Trophoblast cell (in vitro differentiated cells and primary cell): Measurements from ENCODE around the gene ANKRD66.

ENCODE experiments used
- DNase-seq, 2 donors: peaks; one replicate each; pipeline ENCODE4 v3.0.0-alpha.2; 2016
- H2AFZ ChIP-seq: 2 replicates; pipeline ENCODE4 v1.6.1; 2013; ENCODE audit warnings: low read length, moderate library complexity, mild to moderate bottlenecking; ENCODE audit not compliant: insufficient read depth, poor library complexity
- H2AK5ac ChIP-seq: 2 replicates; pipeline ENCODE4 v1.6.1; 2013; ENCODE audit warnings: mild to moderate bottlenecking, low read length
- H2BK120ac ChIP-seq: 2 replicates; pipeline ENCODE4 v1.6.1; 2013; ENCODE audit warnings: low read length, mild to moderate bottlenecking, moderate library complexity; ENCODE audit not compliant: insufficient read depth, poor library complexity
- H2BK12ac ChIP-seq: 2 replicates; pipeline ENCODE4 v1.6.1; 2013; ENCODE audit warnings: mild to moderate bottlenecking, low read length, moderate library complexity
- H2BK5ac ChIP-seq: 2 replicates; pipeline ENCODE4 v1.6.1; 2013; ENCODE audit warnings: low read length, low read depth, moderate library complexity, mild to moderate bottlenecking; ENCODE audit not compliant: poor library complexity
- H3K14ac ChIP-seq: 2 replicates; pipeline ENCODE4 v1.6.1; 2013; ENCODE audit warnings: mild to moderate bottlenecking, low read length
- H3K18ac ChIP-seq: 2 replicates; pipeline ENCODE4 v1.6.1; 2013; ENCODE audit warnings: mild to moderate bottlenecking, low read length
- H3K23ac ChIP-seq: 2 replicates; pipeline ENCODE4 v1.6.1; 2013; ENCODE audit warnings: low read length
- H3K27ac ChIP-seq: 2 replicates; pipeline ENCODE4 v1.5.1; 2013; ENCODE audit warnings: low read depth, mild to moderate bottlenecking, inconsistent platforms, low read length, moderate library complexity
- H3K27me3 ChIP-seq: 2 replicates; pipeline ENCODE4 v1.6.1; 2013; ENCODE audit warnings: inconsistent platforms, mild to moderate bottlenecking, low read length, moderate library complexity; ENCODE audit not compliant: insufficient read depth
- H3K36me3 ChIP-seq, 2 experiments: 1 replicate in 1 of 2; 2 replicates in 1 of 2; pipeline ENCODE4 v1.6.1; 2013; ENCODE audit warnings: low read length in 2 of 2, mild to moderate bottlenecking in 2 of 2, moderate library complexity in 1 of 2; ENCODE audit not compliant: insufficient read depth in 2 of 2, control insufficient read depth in 1 of 2
- H3K4ac ChIP-seq: 2 replicates; pipeline ENCODE4 v1.6.1; 2013; ENCODE audit warnings: low read depth, mild to moderate bottlenecking, low read length, moderate library complexity
- H3K4me1 ChIP-seq, 2 experiments: 1 replicate in 1 of 2; 2 replicates in 1 of 2; pipeline ENCODE4 v1.6.1; 2013; ENCODE audit warnings: low read length in 2 of 2, mild to moderate bottlenecking in 2 of 2, moderate library complexity in 1 of 2; ENCODE audit not compliant: insufficient read depth in 2 of 2, control insufficient read depth in 1 of 2
- H3K4me2 ChIP-seq: 2 replicates; pipeline ENCODE4 v1.6.1; 2013; ENCODE audit warnings: inconsistent platforms, mild to moderate bottlenecking, low read length, moderate library complexity
- H3K4me3 ChIP-seq: 2 replicates; pipeline ENCODE4 v1.5.1; 2013; ENCODE audit warnings: mild to moderate bottlenecking, low read depth, low read length, inconsistent platforms
- H3K79me1 ChIP-seq: one replicate; pipeline ENCODE4 v1.6.1; 2013; ENCODE audit warnings: low read length
- H3K79me2 ChIP-seq: 2 replicates; pipeline ENCODE4 v1.6.1; 2013; ENCODE audit warnings: low read length, mild to moderate bottlenecking; ENCODE audit not compliant: control insufficient read depth, insufficient read depth, poor library complexity
- H3K9ac ChIP-seq: 2 replicates; pipeline ENCODE4 v1.6.1; 2013; ENCODE audit warnings: mild to moderate bottlenecking, low read length
- H3K9me3 ChIP-seq: 2 replicates; pipeline ENCODE4 v1.6.1; 2013; ENCODE audit warnings: low read depth, mild to moderate bottlenecking, control low read depth, inconsistent platforms, low read length; ENCODE audit not compliant: insufficient read depth
- H4K12ac ChIP-seq: 2 replicates; pipeline ENCODE4 v1.6.1; 2013; ENCODE audit warnings: low read depth, mild to moderate bottlenecking, low read length, moderate library complexity
- H4K8ac ChIP-seq: 2 replicates; pipeline ENCODE4 v1.6.1; 2013; ENCODE audit warnings: low read depth, mild to moderate bottlenecking, low read length, moderate library complexity
- H4K91ac ChIP-seq: one replicate; pipeline ENCODE4 v1.6.1; 2013; ENCODE audit warnings: low read depth, mild to moderate bottlenecking, low read length, moderate library complexity
- WGBS: extraction: QIAGEN DNeasy Blood & Tissue Kit; methylation state at CpG from one replicate; pipeline ENCODE4 v1.1.7; 2013; ENCODE audit warnings: missing lambda C conversion rate; ENCODE audit not compliant: insufficient read length, insufficient coverage; ENCODE audit errors: extremely low coverage; 5-methylcytosine and 5-hydroxymethylcytosine counted together

ANKRD66 gene

GRCh38 chr6:46789434-46790354 is 43.0 kb downstream of the ANKRD66 start:
- Histone ChIP-seq H3K4me1 (no peaks in the 10 kb centered on the region), H3K18ac (no peak overlapping the region), H3K36me3 (no peaks in the 10 kb centered on the region), H2AFZ (no peak overlapping the region), H2BK120ac (no peak overlapping the region), H3K4ac (no peak overlapping the region), H2BK12ac (no peak overlapping the region), H4K12ac (no peak overlapping the region), H3K4me3 (no peak overlapping the region), H4K8ac (no peak overlapping the region), H3K79me1 (no peaks in the 10 kb centered on the region), H3K14ac (no peak overlapping the region), H2AK5ac (no peak overlapping the region), H3K9ac (no peak overlapping the region), H3K79me2 (no peaks in the 10 kb centered on the region), H3K23ac (no peak overlapping the region), H4K91ac (no peak overlapping the region), H3K27ac (no peak overlapping the region), H2BK5ac (no peak overlapping the region), H3K9me3 (no peaks in the 10 kb centered on the region), H3K27me3 (no peaks in the 10 kb centered on the region), H3K4me2 (no peak overlapping the region)
- DNase-seq, result no peak
- no CpG with 5 or more reads among the region's 4 CpGs for WGBS

GRCh38 chr6:46790355-46790874 is 43.7 kb downstream of the ANKRD66 start:
- Histone ChIP-seq H4K12ac (no peak overlapping the region), H3K18ac (no peak overlapping the region), H3K79me2 (no peaks in the 10 kb centered on the region), H3K14ac (no peak overlapping the region), H4K8ac (no peak overlapping the region), H3K79me1 (no peaks in the 10 kb centered on the region), H3K4me3 (no peak overlapping the region), H2AFZ (no peak overlapping the region), H2BK120ac (no peak overlapping the region), H4K91ac (no peak overlapping the region), H3K23ac (no peak overlapping the region), H3K27me3 (no peaks in the 10 kb centered on the region), H3K36me3 (no peaks in the 10 kb centered on the region), H3K9ac (no peak overlapping the region), H2BK5ac (no peak overlapping the region), H3K4me1 (no peaks in the 10 kb centered on the region), H2AK5ac (no peak overlapping the region), H3K4ac (no peak overlapping the region), H3K9me3 (no peaks in the 10 kb centered on the region), H3K27ac (no peak overlapping the region), H3K4me2 (no peak overlapping the region), H2BK12ac (no peak overlapping the region)
- no peak for DNase-seq

- no CpG with 5 or more reads among the region's 1 CpG for WGBS
- H2BK5ac ChIP-seq, result no peak overlapping the region
- H3K4me1 ChIP-seq, result no peaks in the 10 kb centered on the region
- H2AFZ ChIP-seq, result no peak overlapping the region
- H4K8ac ChIP-seq, result no peak overlapping the region
- H3K9ac ChIP-seq, result no peak overlapping the region
- H3K4ac ChIP-seq, result no peak overlapping the region
- H4K12ac ChIP-seq, result no peak overlapping the region
- H3K23ac ChIP-seq, result no peak overlapping the region
- H3K14ac ChIP-seq, result no peak overlapping the region
- no peak overlapping the region for H4K91ac ChIP-seq
- H3K79me2 ChIP-seq, result no peaks in the 10 kb centered on the region
- H2AK5ac ChIP-seq, result no peak overlapping the region
- H2BK12ac ChIP-seq, result no peak overlapping the region
- no peak overlapping the region for H2BK120ac ChIP-seq
- H3K36me3 ChIP-seq, result no peaks in the 10 kb centered on the region
- H3K4me3 ChIP-seq, result no peak overlapping the region
- no peak for DNase-seq
- H3K27me3 ChIP-seq, result no peaks in the 10 kb centered on the region
- no peaks in the 10 kb centered on the region for H3K9me3 ChIP-seq
- no peak overlapping the region for H3K18ac ChIP-seq
- no peak overlapping the region for H3K27ac ChIP-seq
- no peaks in the 10 kb centered on the region for H3K79me1 ChIP-seq
- H3K4me2 ChIP-seq, result no peak overlapping the region
Measured at GRCh38 chr6:46792635-46793034, 45.9 kb downstream of the ANKRD66 start.

- Histone ChIP-seq H3K36me3 (no peaks in the 10 kb centered on the region), H3K18ac (no peak within 1 kb of the TSS), H3K4me3 (no peak within 1 kb of the TSS), H3K9me3 (no peaks in the 10 kb centered on the region), H4K91ac (no peak within 1 kb of the TSS), H3K27ac (no peak within 1 kb of the TSS), H2AFZ (no peak within 1 kb of the TSS), H3K14ac (no peak within 1 kb of the TSS), H3K4ac (no peak within 1 kb of the TSS), H3K4me2 (no peak within 1 kb of the TSS), H2BK5ac (no peak within 1 kb of the TSS), H3K4me1 (no peaks in the 10 kb centered on the region), H3K27me3 (no peaks in the 10 kb centered on the region), H2AK5ac (no peak within 1 kb of the TSS), H4K12ac (no peak within 1 kb of the TSS), H3K79me2 (no peaks in the 10 kb centered on the region), H3K9ac (no peak within 1 kb of the TSS), H4K8ac (no peak within 1 kb of the TSS), H2BK120ac (no peak within 1 kb of the TSS), H3K23ac (no peak within 1 kb of the TSS), H3K79me1 (no peaks in the 10 kb centered on the region), H2BK12ac (no peak within 1 kb of the TSS)
- WGBS, result no CpG with 5 or more reads among the region's 8 CpGs
- DNase-seq, result no peak
Measured at GRCh38 chr6:46793138-46793537, 46.4 kb downstream of the ANKRD66 start, which contains the start of gene MEP1A. Gene MEP1A (plus strand): TSS chr6:46793389. CDS start chr6:46793399, 10 bp downstream.
